NCI-H2227 treated with DMSO at 0.1 percent for 48 hours (cell line): ENCODE results near the gene G6PD.
"Not testable (repeated sequence)": the region's sequence is repeated elsewhere in the genome, so short reads cannot be mapped to it uniquely, and the experiment has no call there.

ENCODE experiments used
- DNase-seq: peaks from one replicate; lab custom pipeline; 2025; lab: John Stamatoyannopoulos, UW

G6PD gene

DNA sequence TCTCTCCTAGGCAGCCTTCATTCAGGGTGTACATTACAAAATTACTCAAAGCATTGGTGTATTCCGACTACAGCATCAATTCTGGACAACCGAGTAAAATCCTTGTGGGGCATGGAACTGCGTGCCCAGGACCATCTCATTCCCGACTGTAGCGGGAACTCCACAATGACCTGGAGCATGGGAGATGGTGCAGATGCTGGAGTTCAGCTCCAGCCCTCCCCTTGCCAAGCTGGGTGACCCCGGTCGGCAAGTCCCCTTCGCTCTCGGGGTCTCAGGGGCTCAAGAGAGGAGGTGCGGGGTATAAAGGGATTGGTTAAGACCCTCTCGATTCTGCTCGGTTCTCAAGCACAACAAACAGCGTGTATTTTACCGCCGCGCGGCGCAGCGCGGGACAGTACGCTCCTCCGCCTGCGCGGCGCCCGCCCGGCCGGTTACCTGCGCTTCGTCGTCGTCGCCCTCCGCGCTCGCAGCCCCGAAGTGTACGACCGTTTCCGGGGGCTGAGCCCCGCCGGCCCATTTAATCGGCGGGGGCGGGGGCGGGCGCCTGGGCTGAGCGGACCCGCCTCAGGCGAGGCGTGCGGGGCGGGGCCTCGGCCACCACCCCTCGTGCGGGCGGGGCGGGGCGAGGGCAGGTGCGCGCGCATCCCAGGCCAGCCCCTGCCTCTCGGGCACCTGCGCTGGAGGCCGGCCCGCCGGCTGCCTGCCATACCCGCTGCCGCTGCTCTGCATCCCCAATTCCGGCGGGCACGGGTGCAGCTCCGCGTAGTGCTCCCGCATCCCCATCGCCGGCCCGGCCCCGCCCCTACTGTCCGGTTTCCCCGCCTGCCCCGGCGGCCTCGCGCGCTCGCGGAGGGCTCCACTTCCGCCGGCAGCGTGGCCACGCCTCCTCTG lies at the start of gene G6PD:
G6PD (minus strand) TSS at position 493 of the 891 bp plus-strand sequence. CDS start 691 bp downstream, outside the sequence.
- peak; percentile 79 for DNase-seq

DNA sequence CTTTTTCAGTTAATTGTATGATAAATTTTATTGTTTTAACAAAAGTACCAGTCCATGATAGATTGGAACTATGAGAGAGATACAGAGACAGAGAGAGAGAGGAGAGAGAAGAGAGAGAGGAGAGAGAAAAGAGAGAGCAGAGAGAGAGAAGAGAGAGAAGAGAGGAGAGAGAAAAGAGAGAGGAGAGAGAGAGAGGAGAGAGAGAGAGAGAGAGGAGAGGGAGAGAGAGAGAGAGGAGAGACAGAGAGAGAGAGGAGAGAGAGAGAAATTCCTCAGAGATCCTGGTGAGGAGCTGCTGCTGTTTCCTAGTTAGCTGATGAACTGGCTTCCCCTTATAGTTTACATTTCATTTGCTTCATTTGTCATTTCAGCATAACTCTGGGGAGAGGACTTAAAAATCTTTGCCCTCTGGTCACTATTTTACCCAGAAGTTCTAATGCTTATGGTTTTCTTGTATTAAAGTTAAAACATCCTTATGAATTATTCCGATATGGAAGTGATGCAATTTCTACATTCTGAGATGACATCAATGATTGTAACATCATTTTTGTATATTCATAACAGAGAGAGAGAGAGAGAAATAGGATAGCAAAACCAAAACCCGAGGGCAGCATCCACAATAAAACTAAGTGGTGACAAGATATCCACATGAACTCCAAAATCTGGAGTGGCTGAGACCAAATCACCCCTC lies 49.1 kb upstream of the G6PD start:
- DNase-seq: no peak

DNA sequence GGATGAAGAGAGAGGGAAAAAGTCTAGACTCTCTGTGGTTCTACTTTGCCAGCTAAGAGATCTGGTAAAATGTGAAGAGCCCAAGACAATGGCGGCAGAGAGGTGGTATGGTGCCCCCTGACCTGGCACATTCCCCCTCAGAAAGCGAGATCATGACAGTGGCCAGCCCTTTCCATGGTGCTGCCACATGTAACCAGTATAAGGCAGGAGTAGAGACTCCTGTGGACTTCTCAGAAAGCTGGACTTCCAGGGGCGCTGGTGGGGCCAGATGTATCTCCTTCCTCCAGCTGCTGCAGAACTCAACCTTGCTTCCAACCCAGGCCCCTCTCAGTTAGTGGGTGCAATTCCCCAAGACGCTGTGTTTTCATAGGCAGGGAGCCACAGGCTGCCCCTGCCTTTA lies 47.8 kb upstream of the G6PD start:
- no peak for DNase-seq

DNA sequence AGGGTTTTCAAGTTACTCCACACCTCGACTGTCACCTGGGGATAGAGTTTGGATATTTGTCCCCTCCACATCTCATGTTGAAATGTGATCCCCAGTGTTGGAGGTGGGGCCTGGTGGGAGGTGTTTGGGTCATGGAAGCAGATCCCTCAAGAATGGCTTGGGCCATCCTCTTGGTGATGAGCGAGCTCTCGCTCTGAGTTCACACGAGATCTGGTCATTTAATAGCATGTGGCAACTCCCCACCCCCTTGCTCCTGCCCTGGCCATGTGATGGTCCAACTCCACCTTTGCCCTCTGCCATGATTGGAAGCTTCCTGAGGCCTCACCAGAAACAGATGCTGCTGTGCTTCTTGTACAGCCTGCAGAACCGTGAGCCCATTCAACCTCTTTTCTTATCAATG lies 46.6 kb upstream of the G6PD start:
- no peak for DNase-seq

DNA sequence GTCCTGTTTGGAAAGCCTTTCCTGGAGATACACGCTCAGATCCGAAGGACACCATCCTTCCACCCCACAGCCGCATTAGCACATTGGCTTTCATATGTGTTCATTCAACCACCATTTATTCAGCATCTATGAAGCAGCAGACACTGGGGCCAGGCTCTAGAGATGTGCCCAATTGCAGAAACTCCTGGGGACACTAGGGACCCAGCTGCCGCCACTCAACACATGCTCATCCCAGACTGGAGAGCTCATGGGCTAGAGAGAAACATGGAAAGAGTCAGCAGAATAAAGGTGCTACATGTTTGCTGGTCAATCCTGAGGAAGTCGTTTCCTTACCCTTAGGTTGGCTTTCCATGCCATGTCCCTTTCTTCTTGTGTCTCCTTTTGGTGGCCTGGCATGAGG lies 45.9 kb upstream of the G6PD start:
- DNase-seq: no peak

DNA sequence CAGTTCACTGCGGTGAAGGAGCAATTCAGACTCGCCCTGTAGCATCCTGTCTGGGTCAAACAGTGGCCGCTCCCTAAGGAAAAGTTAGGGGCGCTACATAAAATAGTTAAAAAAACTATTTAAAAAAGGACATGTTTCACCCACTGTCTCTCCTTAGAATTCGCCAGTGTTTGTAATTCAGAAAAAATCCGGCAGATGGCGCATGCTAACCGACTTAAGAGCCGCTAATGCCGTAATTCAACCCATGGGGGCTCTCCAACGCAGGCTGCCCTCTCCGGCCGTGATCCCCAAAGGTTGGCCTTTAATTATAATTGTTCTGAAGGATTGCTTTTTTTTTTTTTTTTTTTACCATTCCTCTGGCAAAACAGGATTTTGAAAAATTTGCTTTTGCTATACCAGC lies 43.8 kb upstream of the G6PD start:
- not testable (repeated sequence) for DNase-seq

DNA sequence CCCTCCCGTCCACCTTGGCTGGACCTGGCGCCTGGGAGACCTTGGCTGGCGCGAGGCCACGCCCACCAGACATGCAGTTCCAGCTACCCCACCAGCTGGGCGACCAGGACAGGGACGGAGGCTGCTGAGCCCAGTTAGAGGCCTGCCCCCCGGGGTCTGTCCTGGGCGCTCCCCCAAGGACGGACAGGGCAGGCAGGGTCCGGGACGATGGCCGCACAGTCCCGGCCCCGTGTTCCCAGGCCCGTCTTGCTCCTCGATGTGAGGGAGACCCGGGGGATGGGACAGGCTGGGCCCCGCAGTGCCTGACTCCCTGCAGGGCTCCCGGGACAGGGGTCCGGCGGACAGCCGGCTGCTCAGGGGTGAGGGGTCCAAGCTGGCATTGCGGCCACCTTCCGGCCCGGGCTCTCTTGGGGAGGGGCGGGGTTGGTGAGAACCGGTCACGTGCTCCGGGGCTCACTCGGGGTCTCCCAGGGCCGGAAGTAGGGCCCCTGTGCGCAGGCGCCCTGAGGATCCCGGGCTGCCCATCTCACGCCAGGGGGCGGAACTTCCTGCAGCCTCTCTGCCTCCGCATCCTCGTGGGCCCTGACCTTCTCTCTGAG lies 38.0 kb upstream of the G6PD start, which contains the start of gene CTAG1A:
CTAG1A (plus strand) TSS at position 549 of the 599 bp plus-strand sequence. CDS start 74 bp downstream, outside the sequence.
- not testable (repeated sequence) for DNase-seq

DNA sequence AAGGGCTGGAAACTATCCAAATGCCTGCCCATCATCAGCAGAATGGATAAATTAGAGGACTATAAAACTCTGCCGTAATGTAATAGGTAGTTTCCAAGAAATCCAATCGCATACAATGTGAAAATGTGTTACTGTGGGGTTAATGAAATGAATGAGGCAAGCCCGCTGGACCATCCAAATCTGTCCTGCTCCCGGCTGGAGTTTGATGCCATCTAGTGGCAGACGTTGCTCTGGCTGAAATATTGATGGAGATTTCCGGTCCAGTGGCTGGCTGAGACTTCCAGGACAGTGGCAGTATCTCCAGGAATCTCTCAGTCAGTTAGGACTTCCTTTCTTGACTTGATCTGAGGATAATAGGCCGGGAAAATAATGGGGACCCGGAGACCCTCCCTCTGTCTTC lies 36.3 kb upstream of the G6PD start:
- not testable (repeated sequence) for DNase-seq

DNA sequence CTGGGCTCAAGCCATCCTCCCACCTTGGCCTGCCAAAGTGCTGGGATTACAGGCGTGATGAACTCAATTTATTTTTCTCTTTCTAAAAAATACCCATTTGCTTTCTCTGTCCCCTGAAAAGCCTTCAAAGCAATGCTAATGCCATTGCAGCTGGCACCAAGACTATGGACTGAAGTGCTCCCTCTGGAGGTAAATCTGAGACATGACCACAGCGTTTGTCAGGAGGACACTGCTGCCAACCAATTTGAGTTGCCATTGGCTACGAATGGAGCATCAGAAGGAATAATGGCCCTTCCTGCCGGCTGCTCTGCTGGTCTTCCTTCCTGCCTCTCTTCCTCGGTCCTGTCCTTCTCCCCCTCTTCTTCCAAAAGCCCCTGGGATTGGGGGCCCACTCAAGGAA lies 28.4 kb upstream of the G6PD start:
- not testable (repeated sequence) for DNase-seq

DNA sequence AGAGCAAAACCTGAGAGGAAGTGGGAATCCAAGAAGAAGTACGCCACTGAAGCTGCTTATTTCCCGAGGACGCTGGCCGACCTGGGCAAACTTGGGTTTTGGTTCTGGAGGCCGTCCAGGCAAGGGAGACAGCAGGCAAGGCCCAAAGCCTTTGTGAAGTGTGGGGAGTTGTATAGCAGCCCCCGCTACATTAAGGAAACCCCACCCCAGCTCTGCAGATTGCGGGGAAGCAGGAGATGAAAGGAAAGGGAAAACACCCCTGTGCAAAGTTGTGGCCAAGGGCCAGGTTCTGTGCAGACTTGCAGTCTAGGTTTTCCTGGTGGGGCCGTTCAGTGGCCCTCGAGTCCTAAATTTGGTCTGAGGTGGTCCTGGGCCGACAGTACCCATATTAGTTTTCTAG lies 26.4 kb upstream of the G6PD start:
- DNase-seq: not testable (repeated sequence)

DNA sequence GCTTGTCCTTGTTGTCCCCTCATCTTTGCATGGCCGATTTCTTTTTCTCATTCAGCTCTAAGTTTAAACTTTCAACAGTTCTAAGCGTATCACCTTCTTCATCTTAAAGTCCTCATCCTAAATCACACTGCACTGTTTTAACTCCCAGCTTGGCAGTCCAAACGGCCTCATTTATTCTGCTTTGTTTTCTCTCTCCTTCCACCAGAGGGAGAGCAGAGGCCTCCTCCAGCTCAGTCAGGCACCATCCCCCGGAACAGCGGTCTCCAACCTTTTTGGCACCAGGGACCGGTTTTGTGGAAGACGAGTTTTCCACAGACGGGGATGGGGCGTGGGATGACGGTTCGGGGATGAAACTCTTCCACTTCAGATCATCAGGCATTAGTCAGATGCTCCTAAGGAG lies 23.7 kb upstream of the G6PD start:
- DNase-seq: not testable (repeated sequence)

DNA sequence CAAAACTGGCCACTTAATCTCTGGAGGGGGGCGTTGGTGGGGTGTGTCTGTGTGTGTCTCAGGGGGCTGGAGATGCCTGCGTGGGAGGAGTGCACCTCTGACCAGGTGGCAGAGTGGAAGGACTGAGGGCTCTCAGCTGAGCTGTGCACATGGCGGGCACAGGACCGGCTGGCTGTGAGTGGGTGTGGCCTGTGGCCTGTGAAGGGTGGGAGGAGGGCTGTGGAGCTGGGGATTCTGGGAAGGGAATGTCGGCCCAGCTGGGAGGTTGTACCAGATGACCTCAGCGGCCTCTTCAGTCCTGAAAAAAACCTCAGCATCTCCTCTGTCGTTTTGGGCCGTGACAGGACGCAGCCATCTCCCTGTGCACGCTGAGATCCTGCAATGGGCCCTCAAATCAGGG lies 15.6 kb upstream of the G6PD start:
- not testable (repeated sequence) for DNase-seq

DNA sequence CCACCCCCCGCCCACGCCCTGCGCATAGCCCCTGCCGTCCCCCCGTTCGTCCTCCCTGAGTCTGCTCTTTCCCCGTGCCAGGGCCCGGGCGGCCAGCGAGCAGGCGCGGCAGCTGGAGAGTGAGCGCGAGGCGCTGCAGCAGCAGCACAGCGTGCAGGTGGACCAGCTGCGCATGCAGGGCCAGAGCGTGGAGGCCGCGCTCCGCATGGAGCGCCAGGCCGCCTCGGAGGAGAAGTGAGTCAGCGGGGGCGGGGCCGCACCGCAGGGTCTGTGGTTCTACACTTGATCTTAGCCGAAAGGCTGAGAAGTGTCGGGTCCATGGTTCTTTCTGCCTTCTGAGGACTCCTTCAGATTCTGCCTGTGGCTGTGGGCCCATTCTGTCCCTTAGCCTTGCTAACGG lies 13.7 kb upstream of the G6PD start:
- not testable (repeated sequence) for DNase-seq

DNA sequence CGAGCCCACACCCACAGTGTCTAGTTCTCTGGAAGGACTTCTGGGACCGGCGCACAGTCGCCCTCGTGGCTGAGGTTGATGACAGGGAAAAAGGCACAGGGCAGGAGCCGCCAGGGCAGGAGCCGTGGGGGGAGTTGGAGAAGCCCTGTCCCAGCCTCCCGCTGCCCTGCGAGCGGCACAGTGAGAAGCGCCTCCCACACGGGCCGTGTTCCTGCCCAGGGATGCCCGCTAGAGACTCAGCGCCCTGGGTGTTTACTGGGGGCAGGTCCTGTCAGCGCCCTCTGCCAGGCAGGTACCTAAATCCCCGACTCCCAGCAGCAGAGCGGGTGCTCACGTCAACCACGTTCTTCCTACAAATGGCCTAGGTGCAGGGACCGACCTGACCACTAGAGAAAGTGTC lies 12.2 kb upstream of the G6PD start:
- not testable (repeated sequence) for DNase-seq

DNA sequence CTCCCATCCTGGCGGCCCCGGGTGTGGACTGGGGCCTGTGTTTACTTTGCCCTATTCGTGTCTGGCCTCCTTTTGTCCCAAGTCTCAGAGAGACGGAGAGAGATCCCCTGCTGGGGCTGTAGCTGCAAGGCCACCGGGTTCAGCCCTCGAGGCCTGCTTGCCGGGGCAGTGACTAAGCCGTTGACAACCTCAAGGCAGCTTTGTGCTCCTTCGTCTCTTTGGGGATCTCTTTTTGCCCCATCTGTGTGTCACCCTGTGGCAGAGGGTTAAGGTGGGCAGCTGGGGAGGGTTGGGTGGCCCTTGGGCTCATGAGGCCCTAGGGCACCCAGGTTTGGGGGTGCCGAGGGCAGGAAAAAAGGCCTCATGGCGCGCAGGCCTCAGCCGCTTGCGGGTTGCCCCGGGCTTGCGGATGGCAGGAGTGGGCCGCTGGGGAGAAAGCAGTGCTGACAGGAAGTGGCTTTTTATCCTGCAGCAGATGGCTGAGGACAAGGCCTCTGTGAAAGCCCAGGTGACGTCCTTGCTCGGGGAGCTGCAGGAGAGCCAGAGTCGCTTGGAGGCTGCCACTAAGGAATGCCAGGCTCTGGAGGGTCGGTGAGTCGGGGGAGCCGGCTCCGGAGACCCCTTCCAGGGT lies 11.5 kb upstream of the G6PD start:
- not testable (repeated sequence) for DNase-seq

DNA sequence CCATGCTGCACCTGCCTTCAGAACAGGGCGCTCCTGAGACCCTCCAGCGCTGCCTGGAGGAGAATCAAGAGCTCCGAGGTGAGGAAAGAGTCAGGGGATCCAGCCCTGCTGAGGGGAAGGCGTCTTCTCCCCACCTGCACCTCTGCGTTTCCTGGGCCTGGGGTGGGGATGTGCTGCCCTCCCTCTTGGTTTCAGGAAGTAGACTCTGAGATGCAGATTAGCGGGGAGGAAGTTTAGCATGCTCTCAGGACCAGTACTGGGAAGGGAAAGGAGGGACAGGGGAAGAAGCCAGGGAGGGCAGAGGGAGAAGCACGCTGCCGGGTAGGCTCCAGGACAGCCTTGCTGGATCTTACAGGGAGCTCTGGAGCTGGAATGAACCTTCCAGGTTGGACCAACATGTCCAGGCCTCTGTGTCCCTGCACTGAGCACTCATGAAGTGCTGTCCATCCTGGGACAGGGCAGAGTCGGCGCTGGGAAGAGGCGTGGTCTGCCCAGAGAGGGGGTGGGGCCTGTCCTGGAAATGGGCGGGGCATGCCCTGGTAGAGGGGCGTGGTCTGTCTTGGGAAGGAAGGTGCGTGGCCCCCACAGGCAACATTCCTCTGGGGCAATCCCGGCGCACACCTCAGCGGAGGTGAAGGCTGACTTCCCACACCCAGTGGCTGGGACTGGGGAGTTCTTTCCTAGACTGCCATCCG lies 5.6 kb upstream of the G6PD start:
- not testable (repeated sequence) for DNase-seq

DNA sequence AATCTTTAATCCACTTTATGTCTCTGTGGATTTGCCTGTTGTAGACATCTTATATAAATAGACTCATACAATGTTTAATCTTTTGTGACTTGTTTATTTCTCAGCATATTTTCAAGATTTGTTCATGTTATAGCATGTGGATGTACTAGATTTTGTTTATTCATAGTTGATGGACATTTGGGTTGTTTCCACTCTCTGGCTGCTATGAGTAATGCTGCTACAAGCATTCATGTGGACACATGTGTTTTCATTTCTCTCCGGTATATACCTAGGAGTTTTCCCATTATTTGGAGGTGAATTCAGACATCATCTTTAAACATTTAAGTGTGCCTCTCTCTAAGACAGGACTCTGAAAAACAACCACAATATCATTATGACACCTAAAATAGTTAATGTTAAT lies 3.1 kb upstream of the G6PD start:
- no peak for DNase-seq

DNA sequence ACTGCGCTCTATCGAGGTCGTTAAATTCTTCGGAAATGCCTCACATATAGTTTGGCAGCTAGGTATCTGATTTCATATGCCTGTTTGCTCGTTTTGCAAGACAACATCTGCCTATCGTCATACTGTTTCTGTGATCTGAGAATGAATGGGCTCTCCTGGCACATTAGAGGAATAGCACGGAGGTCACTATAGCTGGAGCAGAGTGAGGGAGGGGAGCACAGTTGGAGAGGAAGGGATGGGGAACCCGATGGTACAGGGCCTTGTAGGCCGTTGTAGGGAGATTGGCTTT lies 1.3 kb upstream of the G6PD start:
- no peak for DNase-seq

DNA sequence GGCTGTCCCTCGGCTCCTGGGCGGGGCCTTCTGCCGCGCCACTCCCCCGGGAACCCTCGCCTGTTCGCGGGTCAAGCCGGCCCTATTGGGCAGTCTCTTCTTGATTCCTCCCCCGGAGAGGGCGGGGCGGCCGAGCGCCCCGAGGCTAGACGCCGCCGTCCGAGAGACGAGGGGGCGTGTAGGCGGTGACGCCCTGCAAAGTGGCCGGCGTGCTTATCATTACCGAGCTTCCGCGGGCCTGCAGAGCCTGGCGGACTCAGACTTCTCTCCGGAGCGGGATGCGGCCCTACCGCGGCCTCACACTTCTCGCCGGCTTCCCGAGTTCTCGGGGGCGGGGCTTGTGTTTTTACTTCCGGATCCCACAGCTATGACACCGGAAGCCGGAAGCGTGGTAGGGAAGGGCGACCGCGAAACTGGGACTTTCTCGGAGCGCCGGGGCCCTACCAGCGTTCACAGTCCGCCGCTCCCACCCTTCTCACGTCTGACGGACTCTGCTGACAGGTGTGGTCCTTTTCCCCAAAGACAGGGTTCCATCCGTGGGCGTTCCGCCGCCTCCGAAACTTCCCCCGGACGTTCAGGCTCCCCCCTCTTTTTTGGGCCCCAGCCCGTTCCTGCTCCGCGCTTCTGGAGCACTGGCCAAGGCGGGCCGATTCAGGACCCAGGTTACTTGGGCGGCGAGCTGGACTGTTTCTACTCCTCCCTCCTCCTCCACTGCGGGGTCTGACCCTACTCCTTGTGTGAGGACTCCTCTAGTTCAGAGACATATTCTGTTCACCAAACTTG lies 790 bp upstream of the G6PD start, which contains the start of gene IKBKG:
IKBKG (plus strand) TSS at position 376 of the 783 bp plus-strand sequence. CDS start 4,383 bp downstream, outside the sequence.
- DNase-seq: peak; percentile 89

DNA sequence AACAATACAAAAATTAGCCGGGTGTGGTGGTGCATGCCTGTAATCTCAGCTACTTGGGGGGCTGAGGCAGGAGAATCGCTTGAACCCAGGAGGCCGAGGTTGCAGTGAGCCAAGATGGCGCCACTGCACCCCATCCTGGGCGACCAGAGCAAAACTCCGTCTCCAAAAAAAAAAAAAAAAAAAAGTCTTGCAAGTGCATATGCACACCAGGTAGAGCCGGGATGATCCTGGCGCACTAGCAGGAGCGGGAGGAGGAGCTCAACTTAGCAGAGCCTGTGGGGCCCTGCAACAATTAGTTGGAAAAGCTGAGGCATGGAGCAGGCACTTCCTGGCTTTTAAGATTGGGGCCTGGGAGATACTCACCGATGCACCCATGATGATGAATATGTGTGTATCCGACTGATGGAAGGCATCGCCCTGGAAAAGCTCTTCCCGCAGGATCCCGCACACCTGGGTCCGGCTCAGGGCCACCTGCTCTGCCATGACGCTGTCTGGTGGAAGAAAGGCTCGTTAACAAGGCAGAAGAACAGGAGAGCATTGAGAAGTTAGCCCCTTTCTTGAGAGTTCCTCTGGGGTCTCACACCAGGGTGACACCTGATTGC lies 872 bp downstream of the G6PD start:
- no peak for DNase-seq
